GM19324 (cell line): ENCODE measurements around the gene INTS3.
A peak's percentile ranks its signal among the peaks of the same experiment; 100 is the strongest.
"Not testable (repeated sequence)": the region's sequence is repeated elsewhere in the genome, so short reads cannot be mapped to it uniquely, and the experiment has no call there.

Experiments
- ATAC-seq: cut with Tn5 transposase; IDR thresholded peaks from one replicate; pipeline ENCODE4 v1.9.1; 2021; ENCODE audit warnings: mild to moderate bottlenecking, moderate library complexity; ENCODE audit not compliant: unreplicated experiment, low FRiP score

INTS3 gene

DNA sequence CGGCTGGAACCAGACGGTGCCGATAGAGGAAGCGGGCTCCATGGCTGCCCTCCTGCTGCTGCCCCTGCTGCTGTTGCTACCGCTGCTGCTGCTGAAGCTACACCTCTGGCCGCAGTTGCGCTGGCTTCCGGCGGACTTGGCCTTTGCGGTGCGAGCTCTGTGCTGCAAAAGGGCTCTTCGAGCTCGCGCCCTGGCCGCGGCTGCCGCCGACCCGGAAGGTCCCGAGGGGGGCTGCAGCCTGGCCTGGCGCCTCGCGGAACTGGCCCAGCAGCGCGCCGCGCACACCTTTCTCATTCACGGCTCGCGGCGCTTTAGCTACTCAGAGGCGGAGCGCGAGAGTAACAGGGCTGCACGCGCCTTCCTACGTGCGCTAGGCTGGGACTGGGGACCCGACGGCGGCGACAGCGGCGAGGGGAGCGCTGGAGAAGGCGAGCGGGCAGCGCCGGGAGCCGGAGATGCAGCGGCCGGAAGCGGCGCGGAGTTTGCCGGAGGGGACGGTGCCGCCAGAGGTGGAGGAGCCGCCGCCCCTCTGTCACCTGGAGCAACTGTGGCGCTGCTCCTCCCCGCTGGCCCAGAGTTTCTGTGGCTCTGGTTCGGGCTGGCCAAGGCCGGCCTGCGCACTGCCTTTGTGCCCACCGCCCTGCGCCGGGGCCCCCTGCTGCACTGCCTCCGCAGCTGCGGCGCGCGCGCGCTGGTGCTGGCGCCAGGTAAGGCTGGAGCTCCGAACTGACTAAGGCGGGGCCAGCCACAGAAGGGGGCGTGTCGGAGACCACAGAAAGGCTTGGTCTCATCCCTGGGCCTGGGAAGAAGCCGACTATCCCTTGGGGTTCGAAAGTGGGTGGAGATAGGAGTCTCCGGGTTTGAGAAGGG is 47.8 kb downstream of the INTS3 start:
- peak; percentile 50 for ATAC-seq

DNA sequence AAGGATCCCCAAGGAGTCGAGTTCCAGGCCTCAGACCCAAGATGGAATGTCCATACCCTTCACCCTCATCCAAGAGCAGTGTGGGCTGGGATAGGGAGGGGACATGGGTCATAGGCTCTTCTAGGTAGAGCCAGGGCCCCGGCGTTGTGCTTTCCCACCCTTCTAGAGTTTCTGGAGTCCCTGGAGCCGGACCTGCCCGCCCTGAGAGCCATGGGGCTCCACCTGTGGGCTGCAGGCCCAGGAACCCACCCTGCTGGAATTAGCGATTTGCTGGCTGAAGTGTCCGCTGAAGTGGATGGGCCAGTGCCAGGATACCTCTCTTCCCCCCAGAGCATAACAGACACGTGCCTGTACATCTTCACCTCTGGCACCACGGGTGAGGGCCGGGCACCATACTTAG is 48.5 kb downstream of the INTS3 start:
- no peak for ATAC-seq

DNA sequence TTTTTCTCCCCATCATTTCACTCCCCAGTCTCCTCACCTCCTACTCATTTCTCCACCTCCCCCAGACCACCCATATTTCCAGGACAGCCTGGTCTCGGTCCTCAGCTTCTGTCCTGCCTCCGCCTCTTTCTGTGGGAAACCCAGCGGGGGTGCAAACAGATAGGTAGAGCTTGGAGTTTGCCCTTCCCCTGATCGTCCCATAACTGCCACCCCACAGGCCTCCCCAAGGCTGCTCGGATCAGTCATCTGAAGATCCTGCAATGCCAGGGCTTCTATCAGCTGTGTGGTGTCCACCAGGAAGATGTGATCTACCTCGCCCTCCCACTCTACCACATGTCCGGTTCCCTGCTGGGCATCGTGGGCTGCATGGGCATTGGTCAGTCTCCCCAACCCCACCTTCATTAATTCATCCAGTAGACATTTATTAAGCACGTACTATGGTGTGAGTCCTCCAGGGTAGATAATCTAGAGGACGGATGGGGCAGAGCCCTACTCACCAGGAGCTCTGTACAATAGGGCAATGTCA is 49.1 kb downstream of the INTS3 start:
- ATAC-seq = no peak

DNA sequence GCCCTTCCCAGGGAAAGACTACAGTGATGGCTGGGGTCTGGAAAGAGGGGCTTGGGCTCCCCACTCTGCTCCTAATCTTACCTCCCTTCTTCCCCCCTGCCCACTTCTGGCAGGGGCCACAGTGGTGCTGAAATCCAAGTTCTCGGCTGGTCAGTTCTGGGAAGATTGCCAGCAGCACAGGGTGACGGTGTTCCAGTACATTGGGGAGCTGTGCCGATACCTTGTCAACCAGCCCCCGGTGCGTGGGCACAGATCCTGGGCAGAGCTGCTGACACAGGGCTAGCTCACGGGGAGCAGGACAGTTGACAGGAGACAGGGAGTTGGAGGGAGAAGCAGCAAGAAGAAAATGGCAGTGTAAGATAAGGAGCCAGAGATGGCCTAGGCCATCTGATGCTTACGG is 49.8 kb downstream of the INTS3 start:
- ATAC-seq = no peak

DNA sequence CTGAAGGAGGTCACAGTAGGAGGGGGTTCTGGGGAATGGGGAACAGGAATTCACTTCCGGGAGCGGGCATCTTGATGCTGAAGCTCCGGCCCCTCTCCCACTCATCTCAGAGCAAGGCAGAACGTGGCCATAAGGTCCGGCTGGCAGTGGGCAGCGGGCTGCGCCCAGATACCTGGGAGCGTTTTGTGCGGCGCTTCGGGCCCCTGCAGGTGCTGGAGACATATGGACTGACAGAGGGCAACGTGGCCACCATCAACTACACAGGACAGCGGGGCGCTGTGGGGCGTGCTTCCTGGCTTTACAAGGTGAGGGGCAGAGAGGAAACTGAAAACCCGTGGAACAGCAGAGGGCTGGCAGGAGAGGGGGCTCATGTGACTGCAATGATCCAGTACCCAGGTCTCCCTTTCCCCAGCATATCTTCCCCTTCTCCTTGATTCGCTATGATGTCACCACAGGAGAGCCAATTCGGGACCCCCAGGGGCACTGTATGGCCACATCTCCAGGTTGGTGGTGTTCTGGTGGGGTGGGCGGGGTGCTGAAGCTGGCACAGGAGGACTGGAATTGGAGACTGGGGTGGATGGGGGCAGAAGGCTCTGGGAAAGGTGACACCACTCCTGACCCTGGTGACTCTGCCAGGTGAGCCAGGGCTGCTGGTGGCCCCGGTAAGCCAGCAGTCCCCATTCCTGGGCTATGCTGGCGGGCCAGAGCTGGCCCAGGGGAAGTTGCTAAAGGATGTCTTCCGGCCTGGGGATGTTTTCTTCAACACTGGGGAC is 50.4 kb downstream of the INTS3 start:
- no peak for ATAC-seq

DNA sequence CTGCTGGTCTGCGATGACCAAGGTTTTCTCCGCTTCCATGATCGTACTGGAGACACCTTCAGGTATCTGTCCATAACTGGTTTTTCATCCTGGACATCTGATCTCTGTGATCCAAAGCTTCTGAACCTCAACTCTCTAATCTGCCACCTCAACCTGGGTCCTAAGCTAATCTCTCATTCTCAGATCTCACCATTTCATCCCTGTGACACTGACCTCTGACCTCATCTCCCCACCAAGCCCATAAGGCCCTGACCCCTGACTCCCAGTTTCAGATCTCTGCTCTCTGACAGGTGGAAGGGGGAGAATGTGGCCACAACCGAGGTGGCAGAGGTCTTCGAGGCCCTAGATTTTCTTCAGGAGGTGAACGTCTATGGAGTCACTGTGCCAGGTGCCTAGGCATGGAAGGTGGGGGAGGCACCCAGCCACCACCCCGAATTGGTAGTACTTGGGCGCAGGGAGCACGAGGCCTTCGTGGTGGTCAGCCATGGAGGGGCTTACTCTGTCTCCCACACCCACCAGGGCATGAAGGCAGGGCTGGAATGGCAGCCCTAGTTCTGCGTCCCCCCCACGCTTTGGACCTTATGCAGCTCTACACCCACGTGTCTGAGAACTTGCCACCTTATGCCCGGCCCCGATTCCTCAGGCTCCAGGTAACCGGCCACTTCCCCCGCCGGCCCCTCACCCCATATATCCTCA is 51.1 kb downstream of the INTS3 start:
- ATAC-seq = no peak

DNA sequence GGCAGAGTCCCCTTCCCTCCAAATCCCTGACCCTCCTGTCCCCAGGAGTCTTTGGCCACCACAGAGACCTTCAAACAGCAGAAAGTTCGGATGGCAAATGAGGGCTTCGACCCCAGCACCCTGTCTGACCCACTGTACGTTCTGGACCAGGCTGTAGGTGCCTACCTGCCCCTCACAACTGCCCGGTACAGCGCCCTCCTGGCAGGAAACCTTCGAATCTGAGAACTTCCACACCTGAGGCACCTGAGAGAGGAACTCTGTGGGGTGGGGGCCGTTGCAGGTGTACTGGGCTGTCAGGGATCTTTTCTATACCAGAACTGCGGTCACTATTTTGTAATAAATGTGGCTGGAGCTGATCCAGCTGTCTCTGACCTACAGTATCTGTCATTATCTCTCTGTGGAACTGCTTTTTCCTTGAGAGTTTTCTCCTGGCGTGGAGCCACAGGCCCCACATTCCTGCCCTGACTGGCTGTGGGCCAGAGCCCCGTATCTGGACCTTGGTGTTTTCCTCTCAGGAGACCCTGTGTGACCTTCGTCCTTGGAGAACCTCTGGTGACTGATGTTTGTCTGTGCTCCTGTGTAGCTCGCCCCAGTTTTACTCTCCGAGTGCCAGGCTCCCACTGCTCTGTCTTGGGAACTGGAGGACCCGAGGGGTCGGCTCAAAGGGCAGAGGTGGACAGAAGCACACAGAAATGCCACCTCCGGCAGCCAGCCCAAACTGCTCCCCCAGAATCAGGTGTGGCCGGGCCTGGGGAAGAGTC is 52.1 kb downstream of the INTS3 start:
- no peak for ATAC-seq

DNA sequence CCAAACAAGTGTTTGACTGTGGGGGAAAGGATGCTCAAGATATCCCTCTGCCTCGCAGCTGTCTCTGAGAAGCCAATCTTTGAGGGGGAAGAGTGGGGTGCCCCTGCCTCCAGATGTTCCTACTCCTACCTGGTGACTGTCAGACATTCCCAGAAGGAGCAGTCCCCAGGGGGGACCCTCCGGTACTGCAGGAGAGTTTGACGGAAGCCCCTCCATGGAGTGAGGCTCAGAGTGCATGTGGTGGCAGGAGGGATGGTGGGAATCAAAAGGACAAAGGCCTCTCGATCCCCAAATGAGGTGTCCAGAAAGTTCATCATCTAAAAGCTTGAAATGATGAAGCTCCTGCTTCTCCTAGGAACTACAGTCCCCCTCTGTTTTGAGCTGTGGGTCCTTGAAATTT is 52.7 kb downstream of the INTS3 start:
- ATAC-seq = no peak

DNA sequence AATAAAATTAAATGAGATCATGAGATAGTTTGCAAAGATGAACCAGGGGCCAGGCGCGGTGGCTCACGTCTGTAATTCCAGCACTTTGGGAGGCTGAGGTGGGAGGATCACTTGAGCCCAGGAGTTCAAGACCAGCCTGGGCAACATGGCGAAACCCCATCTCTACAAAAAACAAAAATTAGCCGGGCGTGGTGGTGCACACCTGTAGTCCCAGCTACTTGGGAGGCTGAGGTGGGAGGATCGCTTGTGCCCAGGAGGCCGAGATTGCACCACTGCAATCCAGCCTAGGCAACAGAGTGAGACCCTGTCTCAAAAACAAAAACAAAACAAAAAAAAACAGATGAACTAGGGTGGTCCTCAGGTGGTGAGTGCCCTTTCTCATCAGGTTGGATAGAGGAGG is 54.8 kb downstream of the INTS3 start:
- ATAC-seq = not testable (repeated sequence)

DNA sequence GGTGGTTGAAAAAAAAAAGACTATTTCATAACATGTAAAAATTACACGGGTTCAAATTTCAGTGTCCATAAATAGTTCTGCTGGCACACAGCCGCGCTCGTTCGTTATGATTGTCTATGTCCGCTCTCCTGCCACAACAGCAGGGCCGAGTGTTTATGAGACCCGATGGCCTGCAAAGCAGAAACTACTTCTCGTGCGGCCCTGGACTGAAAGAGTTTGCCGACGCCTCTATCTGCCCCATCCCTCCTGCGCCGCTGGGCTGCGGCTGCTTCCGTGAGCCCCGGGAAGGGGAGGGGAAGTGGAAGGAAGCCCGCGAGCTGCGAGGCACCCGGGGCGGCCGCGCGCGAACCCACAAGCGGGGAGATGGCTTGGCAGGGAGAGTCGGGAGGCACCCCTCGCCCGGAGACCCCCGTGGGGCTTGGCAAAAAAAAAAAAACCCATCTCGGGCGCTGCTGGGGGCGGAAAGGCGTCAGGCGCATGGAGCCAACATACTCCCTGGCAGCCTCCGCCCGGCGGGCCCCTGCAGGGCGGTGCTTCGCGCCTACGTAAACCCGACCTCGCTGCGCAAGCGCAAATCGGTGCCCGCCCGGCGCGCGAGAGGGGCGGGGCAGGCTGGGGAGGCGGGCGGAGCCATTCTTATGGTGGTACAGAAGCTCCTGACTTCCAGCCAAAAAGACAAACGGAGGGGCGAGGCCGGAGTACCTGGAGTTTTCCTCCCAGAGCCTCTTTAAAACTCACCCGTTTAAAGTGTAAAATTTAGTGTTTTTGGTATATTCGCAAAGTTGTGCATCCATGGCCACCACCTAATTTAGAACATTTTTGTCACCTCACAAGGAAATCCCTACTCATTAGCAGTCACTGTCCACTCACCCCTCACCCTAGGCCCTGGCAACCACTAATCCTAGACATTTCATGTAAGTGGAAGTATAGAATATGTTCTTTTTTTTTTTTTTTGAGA is 55.7 kb downstream of the INTS3 start:
- ATAC-seq = peak; percentile 92

DNA sequence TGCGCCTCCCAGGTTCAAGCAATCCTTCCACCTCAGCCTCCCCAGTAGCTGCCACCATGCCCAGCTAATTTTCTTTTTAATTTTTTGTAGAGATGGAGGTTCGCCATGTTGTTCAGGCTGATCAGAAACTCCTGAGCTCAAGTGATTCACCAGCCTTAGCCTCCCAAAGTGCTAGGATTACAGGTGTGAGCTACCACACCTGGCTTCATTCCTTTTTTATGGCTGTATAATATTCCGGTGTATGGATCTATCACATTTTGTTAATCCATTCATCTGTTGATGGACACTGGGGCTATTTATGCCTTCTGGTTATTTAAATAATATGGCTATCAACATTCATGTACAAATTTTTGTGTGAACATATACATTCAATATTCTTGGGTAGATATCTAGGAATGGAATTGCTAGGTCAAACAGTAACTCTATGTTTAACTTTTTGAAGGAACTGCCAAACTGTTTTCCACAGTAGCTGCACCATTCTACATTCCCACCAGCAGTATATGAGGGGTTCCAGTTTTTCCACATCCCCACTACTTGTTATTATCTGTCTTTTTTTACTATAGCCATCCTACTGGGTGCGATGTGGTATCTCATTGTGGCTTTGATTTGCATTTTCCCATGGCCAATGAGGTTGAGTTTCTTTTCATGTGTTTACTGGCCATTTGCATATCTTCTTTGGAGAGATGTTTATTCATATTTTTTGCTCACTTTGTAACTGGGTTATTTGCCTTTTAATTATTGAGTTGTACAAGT is 58.4 kb downstream of the INTS3 start:
- ATAC-seq = no peak

DNA sequence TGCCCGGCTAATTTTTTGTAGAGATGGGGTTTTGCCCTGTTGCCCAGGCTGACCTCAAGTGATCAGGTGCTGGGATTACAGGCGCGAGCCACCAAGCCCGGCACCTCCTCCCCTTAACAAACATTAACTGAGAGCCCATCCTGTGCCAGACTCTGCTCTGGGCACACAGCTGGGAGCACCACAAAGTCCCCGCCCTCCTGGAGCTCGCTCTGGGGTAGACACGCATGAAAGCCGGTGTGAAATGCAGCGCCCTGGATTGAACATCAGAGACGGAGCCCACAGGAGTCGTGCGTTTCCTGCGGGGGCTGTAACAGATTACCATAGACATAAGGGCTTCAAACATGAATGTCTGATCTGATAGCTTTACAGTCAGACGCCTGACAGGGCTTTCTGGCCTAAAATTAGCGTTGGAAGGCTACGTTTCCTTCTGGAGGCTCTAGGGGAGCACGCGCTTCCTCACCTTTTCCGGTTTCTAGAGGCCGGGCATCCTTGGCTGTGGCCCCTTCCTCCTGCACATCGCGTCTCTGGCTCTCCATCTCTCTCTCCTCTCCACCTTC is 61.7 kb downstream of the INTS3 start:
- ATAC-seq = no peak

DNA sequence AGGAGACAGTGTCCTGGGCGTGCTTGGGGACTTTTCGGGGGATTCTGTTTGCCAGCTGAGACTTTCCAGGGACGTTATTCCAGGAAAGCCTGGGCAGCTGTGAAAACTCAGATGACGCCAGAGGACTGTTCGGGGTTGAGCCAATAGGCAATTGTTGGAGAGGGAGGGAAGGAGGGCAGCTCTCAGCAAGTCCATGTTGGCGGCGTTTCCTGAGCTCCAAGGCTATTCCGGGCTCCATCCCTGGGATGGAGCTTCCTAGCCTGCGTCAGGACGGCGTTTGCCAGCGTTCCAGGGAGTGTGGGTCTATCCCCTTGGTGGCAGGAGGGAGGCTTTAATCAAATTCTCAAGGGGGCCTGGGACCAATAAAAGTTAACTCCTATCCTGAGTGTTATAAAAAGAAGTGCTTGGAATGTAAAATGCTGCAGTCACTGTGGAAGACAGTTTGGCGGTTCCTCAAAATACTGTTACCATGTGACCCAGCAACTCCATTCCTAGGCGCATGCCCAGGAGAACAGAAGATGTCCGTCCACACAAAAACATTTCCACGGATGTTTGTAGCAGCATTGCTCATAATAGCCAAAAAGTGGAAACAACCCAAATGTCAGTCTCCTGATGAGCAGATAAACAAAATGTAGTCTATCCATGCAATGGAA is 62.6 kb downstream of the INTS3 start:
- ATAC-seq = peak; percentile 7

DNA sequence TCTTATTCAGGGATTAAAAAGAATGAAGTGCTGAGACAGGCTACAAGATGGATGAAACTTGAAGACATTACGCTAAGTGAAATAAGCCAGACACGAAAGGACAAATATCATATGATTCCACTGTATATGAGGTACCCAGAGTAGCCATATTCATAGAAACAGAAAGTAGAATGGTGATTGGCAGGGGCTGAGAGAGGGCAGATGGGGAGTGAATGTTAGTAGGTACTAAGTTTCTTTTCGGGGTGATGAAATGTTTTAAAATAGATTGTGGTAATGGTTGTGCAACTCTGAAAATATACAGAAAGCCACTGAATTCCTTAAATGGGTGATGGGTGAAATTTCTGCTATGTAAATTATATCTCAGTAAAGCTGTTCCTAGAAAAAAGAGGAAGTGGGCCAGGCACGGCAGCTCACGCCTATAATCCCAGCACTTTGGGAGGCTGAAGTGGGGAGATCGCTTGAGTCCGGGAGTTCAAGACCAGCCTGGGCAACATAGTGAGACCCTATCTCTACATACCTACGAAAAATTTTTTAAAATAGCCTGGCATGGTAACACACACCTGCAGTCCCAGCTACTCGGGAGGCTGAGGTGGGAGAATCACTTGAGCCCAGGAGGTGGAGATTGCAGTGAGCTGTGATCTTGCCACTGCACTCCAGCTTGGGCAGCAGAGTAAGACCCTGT is 63.3 kb downstream of the INTS3 start:
- peak; percentile 89 for ATAC-seq

DNA sequence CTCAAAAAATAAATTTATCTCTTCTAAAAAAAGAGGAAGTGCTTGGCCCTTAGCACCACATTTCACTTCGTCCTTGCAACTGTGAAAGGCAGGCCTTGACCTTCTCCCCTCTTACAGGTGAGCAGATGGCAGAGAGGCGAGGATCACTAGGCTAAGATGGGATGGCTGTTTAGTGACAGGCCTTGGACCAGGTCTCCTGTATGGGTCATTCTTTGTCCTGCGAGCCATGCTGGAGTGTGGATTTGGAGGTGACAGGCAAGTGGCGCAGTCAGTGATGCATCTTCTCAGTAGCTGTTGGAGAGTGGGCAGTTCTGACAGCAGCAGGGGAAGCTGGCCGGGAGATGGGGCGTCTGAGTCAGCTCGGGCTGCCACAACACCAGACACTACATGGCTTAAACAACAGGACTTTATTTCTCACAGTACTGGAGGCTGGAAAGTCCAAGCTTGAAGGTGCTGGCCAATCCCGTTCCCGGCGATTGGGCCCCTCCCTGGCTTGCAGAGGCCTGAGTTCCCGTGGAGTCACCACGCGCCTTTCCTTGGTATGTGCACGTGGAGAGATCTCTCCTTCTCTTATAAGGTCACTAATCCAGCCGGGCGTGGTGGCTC is 63.9 kb downstream of the INTS3 start:
- peak; percentile 3 for ATAC-seq

DNA sequence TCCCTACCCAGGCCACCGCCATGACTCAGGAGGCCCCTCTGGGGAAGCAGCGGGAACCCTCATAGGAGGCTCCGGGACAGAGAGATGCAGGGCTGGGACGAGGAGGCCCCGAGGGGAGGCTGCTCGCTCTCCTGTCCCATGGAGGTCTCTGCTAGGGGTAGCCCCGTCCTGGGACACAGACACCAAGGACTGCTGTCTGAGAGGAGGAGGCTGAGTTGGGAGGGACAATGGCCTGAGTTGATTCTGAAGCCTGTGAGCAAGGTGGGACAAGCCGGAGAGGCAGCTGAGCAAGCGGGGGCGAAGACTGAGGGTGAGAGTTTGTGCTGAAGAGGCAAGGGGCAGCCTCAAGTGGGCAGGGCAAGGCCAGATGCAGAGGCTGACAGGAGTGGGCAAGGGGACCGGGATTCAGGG is 64.8 kb downstream of the INTS3 start:
- ATAC-seq = no peak
